Midbrain (tissue), 1 donor: Measurements from ENCODE around the gene PTPRK.
"Not testable (repeated sequence)": the region's sequence is repeated elsewhere in the genome, so short reads cannot be mapped to it uniquely, and the experiment has no call there.

Experiments
- DNase-seq: peaks from one replicate; lab custom pipeline; 2025; lab: John Stamatoyannopoulos, UW

Gene PTPRK

GRCh38 chr6:128017288-128017687 lies 503.1 kb downstream of the PTPRK start:
- no peak for DNase-seq

DNA sequence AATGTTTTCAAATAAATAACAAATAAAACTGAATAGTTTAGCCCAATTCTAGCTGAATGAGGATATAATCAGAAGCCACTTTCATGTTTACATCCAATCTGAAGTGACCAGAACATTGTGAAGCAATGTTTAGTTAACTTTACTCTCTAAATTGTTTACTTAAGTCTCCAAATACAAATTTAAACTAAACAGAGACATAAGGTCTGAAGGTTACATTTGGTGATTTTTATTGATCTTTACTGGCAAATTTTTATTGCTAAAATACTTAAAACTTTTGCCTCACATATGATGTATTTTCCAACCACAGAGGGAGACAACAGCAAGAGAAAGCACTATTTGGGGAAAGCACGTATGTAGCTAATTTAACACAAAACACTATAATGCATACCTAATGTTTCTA lies 512.7 kb downstream of the PTPRK start:
- no peak for DNase-seq

GRCh38 chr6:128005009-128005408 lies 515.4 kb downstream of the PTPRK start:
- DNase-seq = no peak

DNA sequence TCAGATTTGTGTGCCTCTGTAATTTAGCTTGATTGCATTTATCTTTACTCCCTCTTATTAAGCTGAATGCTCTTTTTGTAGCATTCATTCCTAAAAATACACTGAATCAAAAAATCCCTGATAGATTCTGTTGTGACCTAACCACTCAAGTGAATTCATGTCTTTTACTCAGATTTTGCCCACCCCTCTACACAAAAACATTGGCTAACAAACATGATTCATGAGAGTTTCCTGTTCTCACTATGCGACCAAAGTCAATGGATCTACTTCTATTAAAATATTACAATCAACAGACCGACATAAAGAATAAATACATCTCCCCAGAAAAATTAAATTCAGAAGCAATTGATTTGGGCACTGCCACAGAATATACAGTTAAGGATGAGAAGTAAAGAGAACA lies 520.0 kb downstream of the PTPRK start:
- DNase-seq = no peak

- no peak for DNase-seq
These were observed 521.4 kb downstream of the PTPRK start for GRCh38 chr6:127998985-127999384.

DNA sequence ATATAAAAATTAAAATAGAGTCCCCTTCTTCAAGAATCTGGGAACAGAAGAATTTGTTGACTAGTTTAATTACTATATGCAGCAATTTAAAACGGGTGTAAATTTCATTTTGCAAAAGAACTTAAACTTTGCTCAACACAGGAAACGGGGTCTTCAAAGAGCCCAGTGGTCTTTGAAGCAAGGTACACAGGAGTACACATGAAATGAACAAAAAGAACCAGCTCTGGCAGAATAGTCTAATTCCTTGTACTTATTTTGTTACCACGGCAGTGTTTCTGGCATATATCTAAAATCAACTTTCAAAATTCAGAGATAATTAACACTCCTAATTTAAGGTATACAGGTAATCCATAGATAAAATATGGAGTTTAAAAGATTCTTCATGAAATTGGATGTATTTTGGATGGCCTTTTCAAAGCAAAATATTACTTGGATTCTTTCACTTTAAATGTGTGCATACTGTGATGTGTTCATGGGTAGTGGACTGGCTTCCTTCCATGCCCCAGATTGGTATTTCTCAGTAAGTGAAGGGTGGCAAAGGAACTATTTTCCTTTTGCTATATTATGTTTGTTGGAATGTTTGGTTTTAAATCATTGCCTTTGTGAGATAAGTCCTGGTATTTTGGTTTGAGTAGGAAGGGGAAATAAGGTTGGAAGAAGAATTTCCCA lies 522.8 kb downstream of the PTPRK start:
- DNase-seq = no peak

DNA sequence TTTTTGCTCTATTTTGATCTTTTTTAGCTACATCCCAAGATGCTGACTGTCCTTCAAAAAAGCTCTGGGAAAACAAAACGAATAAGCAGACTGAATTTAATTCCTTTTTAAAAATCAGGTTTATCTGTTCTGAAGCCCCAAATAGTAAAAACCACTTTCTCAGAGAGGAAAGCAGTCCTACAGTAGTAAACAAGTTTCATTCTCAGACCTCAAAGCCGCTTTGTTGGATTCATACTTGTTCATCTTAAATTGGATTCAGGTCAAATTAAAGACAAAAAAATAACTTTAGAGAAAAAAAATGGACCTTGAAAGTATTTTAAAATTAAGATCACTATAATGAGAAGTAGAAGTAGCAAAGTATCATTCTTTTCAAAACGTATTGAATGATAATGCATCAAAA lies 523.5 kb downstream of the PTPRK start:
- no peak for DNase-seq

- no peak for DNase-seq
These were observed 528.3 kb downstream of the PTPRK start for GRCh38 chr6:127992144-127992543.

- DNase-seq = no peak
These were observed 530.3 kb downstream of the PTPRK start for GRCh38 chr6:127990074-127990473.

- peak; percentile 72 for DNase-seq
These were observed 539.4 kb downstream of the PTPRK start for GRCh38 chr6:127980996-127981395.

- DNase-seq = not testable (repeated sequence)
These were observed 542.2 kb downstream of the PTPRK start for GRCh38 chr6:127978185-127978584.

- no peak for DNase-seq
These were observed 543.6 kb downstream of the PTPRK start for GRCh38 chr6:127976796-127977195.

DNA sequence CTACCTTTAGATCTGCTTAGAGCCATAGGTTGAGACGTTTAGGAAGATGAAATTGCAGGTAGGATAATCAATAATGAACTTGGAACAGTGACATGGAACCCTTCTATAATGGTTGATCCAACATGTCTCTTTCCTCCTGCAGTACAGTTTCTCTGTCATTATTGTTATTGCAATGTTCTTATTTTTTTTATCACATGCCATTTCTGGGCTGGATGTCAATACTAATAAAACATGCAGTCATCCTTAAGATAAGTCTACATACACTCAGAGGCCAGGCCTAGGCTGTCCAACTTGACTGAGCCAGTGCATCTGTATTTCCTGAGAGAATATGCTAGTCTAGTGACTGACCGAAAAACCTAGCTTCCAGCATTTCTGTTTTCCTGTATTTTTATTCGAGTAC lies 544.3 kb downstream of the PTPRK start:
- DNase-seq = no peak

GRCh38 chr6:127972815-127973214 lies 547.6 kb downstream of the PTPRK start:
- DNase-seq = no peak

DNA sequence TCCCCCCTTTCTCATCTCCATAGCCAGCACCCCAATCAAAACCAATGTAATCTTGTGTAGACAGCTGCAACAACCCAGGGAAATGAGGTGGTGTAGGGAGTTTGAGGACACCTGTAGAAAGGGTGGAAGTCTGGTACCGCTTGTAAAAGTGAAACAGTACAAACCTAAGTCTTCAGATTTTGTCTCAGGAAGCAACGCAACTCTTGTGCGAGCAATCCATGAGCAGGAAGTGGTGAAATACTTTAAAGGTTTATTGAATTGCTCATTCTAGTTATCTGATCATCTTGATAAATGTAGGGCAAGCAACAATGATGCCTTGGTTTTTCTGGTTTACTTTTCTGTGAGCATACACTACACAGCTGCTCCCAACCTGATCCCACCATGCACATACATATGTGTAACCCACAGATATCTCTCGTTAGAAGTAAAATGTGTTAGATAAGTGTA lies 548.4 kb downstream of the PTPRK start:
- no peak for DNase-seq

GRCh38 chr6:127971386-127971785 lies 549.0 kb downstream of the PTPRK start:
- no peak for DNase-seq

- DNase-seq = no peak
These were observed 550.7 kb downstream of the PTPRK start for GRCh38 chr6:127969701-127970100.

DNA sequence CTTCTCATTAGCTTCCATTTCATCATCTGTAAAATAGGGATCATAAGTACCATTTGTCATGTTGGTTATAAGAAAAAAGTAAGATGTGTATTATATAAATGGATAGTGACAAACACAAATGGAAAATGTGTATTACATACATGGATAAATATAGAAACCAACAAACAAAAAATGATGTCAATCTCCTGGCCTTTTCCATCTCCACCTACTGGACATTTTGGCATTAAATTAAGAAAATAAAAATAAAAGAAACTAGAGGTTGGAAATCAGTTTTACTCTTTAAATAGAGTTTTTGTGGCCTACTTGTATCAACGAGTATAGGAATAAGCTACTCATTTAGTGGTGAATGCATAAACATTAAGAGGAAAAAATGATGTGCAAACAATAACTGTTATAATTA lies 552.0 kb downstream of the PTPRK start:
- DNase-seq = no peak

GRCh38 chr6:127967708-127968107 lies 552.7 kb downstream of the PTPRK start:
- DNase-seq = peak; percentile 67

DNA sequence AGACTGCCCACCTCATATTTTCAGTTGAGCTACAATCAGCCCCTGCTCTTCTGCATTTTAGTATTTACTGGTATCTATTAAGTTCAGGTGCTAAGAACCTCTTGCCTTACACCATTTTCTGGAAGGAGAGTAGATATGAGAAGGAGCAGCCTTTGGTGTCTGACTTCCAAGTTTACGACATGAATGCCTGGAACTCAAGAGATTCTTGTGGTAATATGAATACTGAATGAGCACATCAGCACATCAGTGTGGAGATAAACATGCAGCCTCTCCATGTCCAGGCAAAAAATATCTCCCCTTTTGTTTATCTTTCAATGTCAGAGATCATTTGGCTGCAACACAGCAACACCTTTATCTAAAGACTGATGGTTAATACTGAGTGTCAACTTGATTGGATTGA lies 553.8 kb downstream of the PTPRK start:
- no peak for DNase-seq

- no peak for DNase-seq
These were observed 556.9 kb downstream of the PTPRK start for GRCh38 chr6:127963495-127963894.

GRCh38 chr6:127959869-127960268 lies 560.5 kb downstream of the PTPRK start:
- no peak for DNase-seq

GRCh38 chr6:127956956-127957355 lies 563.4 kb downstream of the PTPRK start:
- DNase-seq = no peak

DNA sequence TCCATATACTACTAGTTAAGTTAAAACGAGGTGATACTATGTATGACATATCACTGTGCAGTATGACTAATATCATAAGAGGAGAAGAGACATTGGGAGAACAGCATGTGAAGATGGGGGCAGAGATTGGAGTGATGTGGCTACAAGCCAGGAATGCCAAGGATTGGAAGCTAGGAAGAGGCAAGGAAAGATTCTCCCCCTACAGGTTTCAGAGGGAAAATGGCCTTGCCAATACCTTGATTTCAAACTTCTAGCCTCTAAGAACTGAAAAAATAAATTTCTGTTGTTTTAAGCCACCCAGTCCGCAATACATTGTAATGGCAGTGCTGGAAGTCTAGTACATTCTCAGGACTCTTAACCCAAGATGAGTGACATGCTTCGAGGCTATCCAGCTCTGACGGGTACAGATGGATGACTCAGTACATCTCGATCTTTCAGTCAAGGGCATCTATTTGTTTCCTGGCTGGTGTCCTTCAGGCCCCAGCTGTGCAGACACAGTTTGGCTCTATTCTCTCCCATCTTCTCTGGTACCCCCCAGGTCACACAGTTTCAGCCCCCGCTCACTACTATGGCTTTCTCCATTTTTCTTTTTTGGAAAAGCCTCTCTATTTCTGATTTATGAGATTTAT lies 564.0 kb downstream of the PTPRK start:
- no peak for DNase-seq
